Measurements from ENCODE around the gene ADPRHL1. TPM values are rescaled to one million over a fixed set of nuclear protein-coding genes. Genes with fewer than 3 reads are reported as not detected.

ADPRHL1 gene
- total and polyA plus RNA-seq, 2 donors (not counting 3 experiments of a cell fraction or from before 2014, with no cell fraction given), result 0.52 to 0.97 TPM

GRCh38 chr13:113428871-113429607 is 24.2 kb downstream of the ADPRHL1 start:
- CTCF ChIA-PET, result no interaction called here
- POLR2A ChIA-PET, result no interaction called here
- dilution Hi-C loops (cut with MboI; ENCODE audit: extremely low pct_ligation_motif_present, low sequenced_read_pairs) (no loop called here), intact Hi-C loops (cut with micrococcal nuclease) (no loop called here)
- Histone ChIP-seq H3K9me1 (replicated peaks; ENCODE audit: control insufficient read depth, extremely low read depth, insufficient read depth, low read length) (no peaks in the 10 kb centered on the region), H3K9ac (replicated peaks; ENCODE audit: extremely low read depth, insufficient read depth, low read length) (no peak overlapping the region), H3K4me2 (ENCODE audit: insufficient read depth, low read length) (no peak overlapping the region), H3K4me1 (ENCODE audit: control insufficient read depth, extremely low read depth, insufficient read depth, low read length) (no peaks in the 10 kb centered on the region), H3K27me3 (ENCODE audit: control insufficient read depth in 2 of 2, insufficient read depth in 2 of 2, low read length in 2 of 2) (no peaks in the 10 kb centered on the region), H3K79me2 (ENCODE audit: control insufficient read depth, insufficient read depth, low read length) (no peaks in the 10 kb centered on the region), H3K4me3 (replicated peaks in 1 of 3; ENCODE audit: insufficient read depth in 1 of 3, low read depth in 1 of 3, low read length in 3 of 3) (no peak overlapping the region), H3K27ac (ENCODE audit: insufficient read depth, low read depth, low read length) (no peak overlapping the region), H3K9me3 (replicated peaks; ENCODE audit: control insufficient read depth, insufficient read depth, low read length) (no peaks in the 10 kb centered on the region), H4K20me1 (replicated peaks; ENCODE audit: control insufficient read depth, extremely low read depth, insufficient read depth, low read length) (no peaks in the 10 kb centered on the region), H2AFZ (ENCODE audit: low read depth, low read length) (no peak overlapping the region), H3K36me3 (ENCODE audit: control insufficient read depth in 2 of 2, extremely low read depth in 1 of 2, insufficient read depth in 2 of 2, low read length in 2 of 2) (no peaks in the 10 kb centered on the region)
- DNase-seq (ENCODE audit: low read depth, low spot score) (no peak), FAIRE-seq (no peak)
- TF ChIP-seq EZH2 (IDR thresholded peaks at IDR 0.05; ENCODE audit: borderline replicate concordance, low read depth, low read length, severe bottlenecking) (no peak), JUN (IDR thresholded peaks at IDR 0.05; ENCODE audit: borderline replicate concordance, insufficient read depth, insufficient read length, low read depth) (no peak), FOS (IDR thresholded peaks at IDR 0.05; ENCODE audit: borderline replicate concordance, insufficient read depth, low read length) (no peak), MYC (IDR thresholded peaks at IDR 0.05; ENCODE audit: low read depth, low read length) (no peak)
- no TSS peak for BruUV-seq (replicated peaks)

GRCh38 chr13:113428469-113428865 is 24.8 kb downstream of the ADPRHL1 start:
- H3K27me3 ChIP-seq (ENCODE audit: control insufficient read depth in 2 of 2, insufficient read depth in 2 of 2, low read length in 2 of 2), result no peaks in the 10 kb centered on the region
- TF ChIP-seq MAX (IDR thresholded peaks at IDR 0.05; ENCODE audit: insufficient read depth, insufficient read length), result no peak
- TF ChIP-seq POLR2A (IDR thresholded peaks at IDR 0.05; ENCODE audit: low read depth, low read length), result no peak
- TF ChIP-seq JUN (IDR thresholded peaks at IDR 0.05; ENCODE audit: borderline replicate concordance, insufficient read depth, insufficient read length, low read depth), result no peak
- TF ChIP-seq GATA2 (IDR thresholded peaks at IDR 0.05; ENCODE audit: insufficient read depth, insufficient read length, low read depth, low read length), result no peak
- no peak for TF ChIP-seq POLR2AphosphoS5 (IDR thresholded peaks at IDR 0.05; ENCODE audit: insufficient read depth, low read depth, low read length)
- TF ChIP-seq EZH2 (IDR thresholded peaks at IDR 0.05; ENCODE audit: borderline replicate concordance, low read depth, low read length, severe bottlenecking), result no peak
- TF ChIP-seq MYC (IDR thresholded peaks at IDR 0.05; ENCODE audit: low read depth, low read length), result no peak
- no peaks in the 10 kb centered on the region for H4K20me1 ChIP-seq (replicated peaks; ENCODE audit: control insufficient read depth, extremely low read depth, insufficient read depth, low read length)
- ChIA-PET POLR2A (no interaction called here), CTCF (no interaction called here)
- dilution Hi-C loops (cut with MboI; ENCODE audit: extremely low pct_ligation_motif_present, low sequenced_read_pairs) (no loop called here), intact Hi-C loops (cut with micrococcal nuclease) (no loop called here)
- no peak overlapping the region for H2AFZ ChIP-seq (ENCODE audit: low read depth, low read length)
- H3K9me1 ChIP-seq (replicated peaks; ENCODE audit: control insufficient read depth, extremely low read depth, insufficient read depth, low read length), result no peaks in the 10 kb centered on the region
- FAIRE-seq (no peak), DNase-seq (ENCODE audit: low read depth, low spot score) (no peak)
- no TSS peak for BruUV-seq (replicated peaks)
- H3K36me3 ChIP-seq (ENCODE audit: control insufficient read depth in 2 of 2, extremely low read depth in 1 of 2, insufficient read depth in 2 of 2, low read length in 2 of 2), result no peaks in the 10 kb centered on the region
- H3K4me3 ChIP-seq (replicated peaks in 1 of 3; ENCODE audit: insufficient read depth in 1 of 3, low read depth in 1 of 3, low read length in 3 of 3), result no peak overlapping the region
- H3K9ac ChIP-seq (replicated peaks; ENCODE audit: extremely low read depth, insufficient read depth, low read length), result no peak overlapping the region
- no peaks in the 10 kb centered on the region for H3K9me3 ChIP-seq (replicated peaks; ENCODE audit: control insufficient read depth, insufficient read depth, low read length)
- no peak overlapping the region for H3K4me2 ChIP-seq (ENCODE audit: insufficient read depth, low read length)
- H3K27ac ChIP-seq (ENCODE audit: insufficient read depth, low read depth, low read length), result no peak overlapping the region
- H3K4me1 ChIP-seq (ENCODE audit: control insufficient read depth, extremely low read depth, insufficient read depth, low read length), result no peaks in the 10 kb centered on the region
- no peaks in the 10 kb centered on the region for H3K79me2 ChIP-seq (ENCODE audit: control insufficient read depth, insufficient read depth, low read length)

Measured in endothelial cell of umbilical vein (primary cell).